ENCODE data around the gene KLRC2.

DNA sequence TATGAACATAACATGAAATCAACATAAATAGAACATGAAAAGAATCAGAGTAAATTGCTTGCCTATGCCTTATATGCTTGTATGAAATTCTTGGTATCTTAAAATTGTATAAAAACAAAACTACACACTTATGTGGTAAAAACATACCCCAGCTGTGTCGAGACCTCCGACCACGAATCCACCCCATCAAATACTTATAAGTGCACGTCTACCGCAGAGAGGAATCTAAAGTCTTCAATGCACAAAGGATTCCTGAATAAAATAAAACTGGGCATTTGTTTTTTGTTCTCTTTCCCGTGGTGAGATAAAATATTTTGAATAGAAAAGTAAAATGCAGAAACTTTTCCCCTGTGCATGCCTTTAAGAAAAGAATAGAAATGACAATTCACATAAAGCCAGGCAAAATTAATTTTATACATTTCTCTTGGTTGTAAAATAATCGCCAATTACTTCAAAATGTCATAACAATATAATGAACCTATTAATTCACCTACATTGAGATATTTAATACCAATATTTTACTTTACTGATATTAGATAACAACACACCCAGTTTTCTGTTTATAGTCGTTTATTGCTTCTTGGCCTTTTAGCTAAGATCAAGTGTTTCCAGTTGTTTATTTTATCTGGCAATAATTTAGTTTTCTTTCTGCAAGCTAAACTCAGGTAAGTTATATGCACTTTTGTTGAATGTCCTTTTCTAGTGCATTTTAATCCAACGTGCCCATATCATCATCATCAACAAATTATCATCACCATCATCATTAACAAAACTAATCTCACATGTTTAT is 47.0 kb downstream of the KLRC2 start:
- TF ChIP-seq, protein P1, sequence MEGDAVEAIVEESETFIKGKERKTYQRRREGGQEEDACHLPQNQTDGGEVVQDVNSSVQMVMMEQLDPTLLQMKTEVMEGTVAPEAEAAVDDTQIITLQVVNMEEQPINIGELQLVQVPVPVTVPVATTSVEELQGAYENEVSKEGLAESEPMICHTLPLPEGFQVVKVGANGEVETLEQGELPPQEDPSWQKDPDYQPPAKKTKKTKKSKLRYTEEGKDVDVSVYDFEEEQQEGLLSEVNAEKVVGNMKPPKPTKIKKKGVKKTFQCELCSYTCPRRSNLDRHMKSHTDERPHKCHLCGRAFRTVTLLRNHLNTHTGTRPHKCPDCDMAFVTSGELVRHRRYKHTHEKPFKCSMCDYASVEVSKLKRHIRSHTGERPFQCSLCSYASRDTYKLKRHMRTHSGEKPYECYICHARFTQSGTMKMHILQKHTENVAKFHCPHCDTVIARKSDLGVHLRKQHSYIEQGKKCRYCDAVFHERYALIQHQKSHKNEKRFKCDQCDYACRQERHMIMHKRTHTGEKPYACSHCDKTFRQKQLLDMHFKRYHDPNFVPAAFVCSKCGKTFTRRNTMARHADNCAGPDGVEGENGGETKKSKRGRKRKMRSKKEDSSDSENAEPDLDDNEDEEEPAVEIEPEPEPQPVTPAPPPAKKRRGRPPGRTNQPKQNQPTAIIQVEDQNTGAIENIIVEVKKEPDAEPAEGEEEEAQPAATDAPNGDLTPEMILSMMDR (conservative IDR thresholded peaks at IDR 0.05 in 1 of 2, IDR thresholded peaks at IDR 0.05 in 1 of 2; ENCODE audit: extremely low read depth in 1 of 2, insufficient read depth in 1 of 2, low read depth in 1 of 2, low read length in 2 of 2) = no peak
- TF ChIP-seq EZH2 (IDR thresholded peaks at IDR 0.05; ENCODE audit: borderline replicate concordance, low read length) = no peak
